HepG2 (cell line): ENCODE measurements around the gene RSPH4A. TPM values are rescaled to one million over a fixed set of nuclear protein-coding genes. Genes with fewer than 3 reads are reported as not detected.

ENCODE experiments used
- ARID4A ChIP-seq: sonication (generic); formaldehyde crosslinking; IDR thresholded peaks from 2 replicates; pipeline ENCODE4 v1.5.0; 2020; ENCODE audit warnings: mild to moderate bottlenecking, missing genetic modification reagents, borderline replicate concordance
- ATF3 ChIP-seq: sonication (generic); formaldehyde crosslinking; IDR thresholded peaks from 2 replicates; pipeline ENCODE4 v1.4.0; 2020; ENCODE audit warnings: missing genetic modification reagents
- BCL6 ChIP-seq: IDR thresholded peaks from 2 replicates; pipeline ENCODE4 v1.6.1; 2016; ENCODE audit warnings: missing genetic modification reagents, missing compliant biosample characterization
- CTCF ChIP-seq: sonication (generic); formaldehyde crosslinking; IDR thresholded peaks from 2 replicates; pipeline ENCODE4 v1.5.0; 2020; ENCODE audit warnings: mild to moderate bottlenecking, missing genetic modification reagents, moderate library complexity
- EP300 ChIP-seq, 3 experiments: sonication (generic) in 1 of 3; formaldehyde crosslinking in 1 of 3; IDR thresholded peaks; 2 replicates each; pipeline versions ENCODE4 v1.5.1 to v1.6.1; 2011 to 2020; ENCODE audit warnings: low read depth in 2 of 3, low read length in 2 of 3, borderline replicate concordance in 1 of 3, improper control_type of control experiment in 1 of 3, mild to moderate bottlenecking in 1 of 3, missing genetic modification reagents in 1 of 3, moderate library complexity in 1 of 3
- FOXO1 ChIP-seq: sonication (generic); formaldehyde crosslinking; IDR thresholded peaks from 2 replicates; pipeline ENCODE4 v1.4.0; 2020; ENCODE audit warnings: missing genetic modification reagents
- MTA1 ChIP-seq: sonication (generic); formaldehyde crosslinking; IDR thresholded peaks from 2 replicates; pipeline ENCODE4 v1.4.0; 2020; ENCODE audit warnings: missing genetic modification reagents, mild to moderate bottlenecking, borderline replicate concordance
- NFIB ChIP-seq: sonication (generic); formaldehyde crosslinking; IDR thresholded peaks from 2 replicates; pipeline ENCODE4 v1.9.0; 2021; ENCODE audit warnings: missing genetic modification reagents, mild to moderate bottlenecking, borderline replicate concordance
- NFYB ChIP-seq: sonication (generic); formaldehyde crosslinking; IDR thresholded peaks from 2 replicates; pipeline ENCODE4 v1.4.0; 2020; ENCODE audit warnings: missing genetic modification reagents
- PAF1 ChIP-seq: IDR thresholded peaks from 2 replicates; pipeline ENCODE4 v1.6.1; 2016; ENCODE audit warnings: missing genetic modification reagents, missing compliant biosample characterization
- POLR2A ChIP-seq, 2 experiments: IDR thresholded peaks; 2 replicates each; pipeline ENCODE4 v1.6.1; 2011; ENCODE audit warnings: low read depth in 2 of 2, low read length in 2 of 2, mild to moderate bottlenecking in 1 of 2, moderate library complexity in 1 of 2; ENCODE audit not compliant: insufficient read depth in 1 of 2
- SOX13 ChIP-seq, 3 experiments: fragments of 450-650 bp in 1 of 3; sonication (generic) in 1 of 3; formaldehyde crosslinking in 1 of 3; IDR thresholded peaks in 2 of 3; conservative IDR thresholded peaks in 1 of 3; 2 replicates each; pipeline versions ENCODE4 v1.5.0 to v1.6.1; 2016 to 2020; ENCODE audit warnings: antibody characterized with exemption in 1 of 3, mild to moderate bottlenecking in 1 of 3, missing compliant biosample characterization in 1 of 3, missing genetic modification reagents in 1 of 3, moderate library complexity in 1 of 3
- ZFYVE20 ChIP-seq: sonication (generic); formaldehyde crosslinking; IDR thresholded peaks from 2 replicates; pipeline ENCODE4 v1.8.0; 2023; ENCODE audit warnings: low read depth, mild to moderate bottlenecking, moderate library complexity, missing genetic modification reagents, borderline replicate concordance
- ZMYM4 ChIP-seq: sonication (generic); formaldehyde crosslinking; IDR thresholded peaks from 2 replicates; pipeline ENCODE4 v1.8.1; 2023; ENCODE audit warnings: mild to moderate bottlenecking, missing genetic modification reagents
- ZNF143 ChIP-seq: sonication (generic); formaldehyde crosslinking; IDR thresholded peaks from 2 replicates; pipeline ENCODE4 v1.4.0; 2020; ENCODE audit warnings: missing genetic modification reagents
- ZNF382 ChIP-seq: sonication (generic); formaldehyde crosslinking; IDR thresholded peaks from 2 replicates; pipeline ENCODE4 v1.5.0; 2020; ENCODE audit warnings: missing genetic modification reagents, mild to moderate bottlenecking, borderline replicate concordance
- ZNF564 ChIP-seq: sonication (generic); formaldehyde crosslinking; IDR thresholded peaks from 2 replicates; pipeline ENCODE4 v1.8.1; 2023; ENCODE audit warnings: mild to moderate bottlenecking, missing genetic modification reagents
- ZNF589 ChIP-seq: sonication (generic); formaldehyde crosslinking; conservative IDR thresholded peaks from 2 replicates; pipeline ENCODE4 v1.8.0; 2022; ENCODE audit warnings: mild to moderate bottlenecking, moderate library complexity, missing genetic modification reagents
- ZNF619 ChIP-seq: sonication (generic); formaldehyde crosslinking; IDR thresholded peaks from 2 replicates; pipeline ENCODE4 v1.4.0; 2020; ENCODE audit warnings: mild to moderate bottlenecking, missing genetic modification reagents
- ZNF678 ChIP-seq: sonication (generic); formaldehyde crosslinking; IDR thresholded peaks from 2 replicates; pipeline ENCODE4 v1.4.0; 2020; ENCODE audit warnings: mild to moderate bottlenecking, missing genetic modification reagents
- polyA plus RNA-seq, 8 experiments: library from polyadenylated mRNA; depleted of rRNA in 3 of 8; stranded (reverse) in 7 of 8; unstranded in 1 of 8; fragments of >200 nt; fragmentation: Illumina TruSeq in 4 of 8; extraction: Trizol in 4 of 8; gene quantifications; 2 replicates each; pipeline versions ENCODE4 v1.2.1 to v1.2.3, GENCODE V29; 2011 to 2016; ENCODE audit warnings: low read depth in 4 of 8, missing spikeins in 1 of 8, mixed read lengths in 1 of 8; ENCODE audit not compliant: insufficient read depth in 1 of 8
- total RNA-seq, 5 experiments: library from RNA; depleted of rRNA; stranded (reverse); fragments of >200 nt; fragmentation: Illumina TruSeq; extraction: Trizol; gene quantifications; 2 replicates each; pipeline ENCODE4 v1.2.3, GENCODE V29; 2016; ENCODE audit warnings: low read depth in 1 of 5
- TF ChIP-seq, protein P1 (sequence below): sonication (generic); formaldehyde crosslinking; IDR thresholded peaks from 2 replicates; pipeline ENCODE4 v1.9.0; 2022; ENCODE audit warnings: low read depth, missing genetic modification reagents

Gene RSPH4A
- total and polyA plus RNA-seq, 2 of the 13 experiments (the other 11 are each of a cell fraction or from before 2014, with no cell fraction given) = 0.24 to 0.40 TPM

DNA sequence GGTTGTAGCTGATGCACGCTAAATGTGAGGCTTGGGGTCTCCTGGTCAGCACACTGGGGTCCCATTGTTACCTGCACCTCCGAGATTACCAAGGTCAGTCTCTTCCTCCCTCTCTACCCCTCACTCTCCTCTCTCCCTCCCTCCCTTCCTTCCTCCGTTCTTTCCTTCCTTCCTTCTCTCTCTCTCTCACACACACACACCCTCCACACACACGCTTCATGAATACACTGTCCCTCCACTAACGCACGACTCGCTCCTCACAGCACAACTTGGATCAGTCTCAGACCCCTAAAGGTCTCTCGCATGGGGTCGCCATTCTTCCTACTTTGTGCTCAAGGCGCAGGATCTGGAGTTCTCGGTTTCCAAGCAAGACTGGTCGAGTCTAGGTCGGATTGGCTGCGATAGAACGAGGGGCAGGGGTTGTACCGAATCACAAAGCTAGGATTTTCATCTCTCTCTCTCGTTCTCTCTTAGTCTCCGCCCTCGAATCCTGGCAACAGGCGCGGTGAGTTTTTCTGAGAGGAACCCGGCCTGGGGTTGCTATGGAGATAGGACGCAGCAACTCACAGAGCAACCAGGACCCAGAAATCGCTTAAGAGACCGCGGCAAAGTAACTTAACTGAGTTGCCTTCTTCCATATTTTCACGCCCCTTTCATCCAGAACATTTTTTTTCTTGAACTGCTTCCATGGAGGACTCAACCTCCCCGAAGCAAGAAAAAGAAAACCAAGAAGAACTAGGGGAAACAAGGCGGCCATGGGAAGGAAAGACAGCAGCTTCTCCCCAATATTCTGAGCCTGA lies at the start of gene RSPH4A (continued):
- TF ChIP-seq ARID4A (CRISPR knock-in tag) = peak; percentile 53; the same call in 1 of the 2 replicates
- peak; percentile 95 for TF ChIP-seq ZMYM4
- TF ChIP-seq NFIB (CRISPR knock-in tag) = no peak
- no peak for TF ChIP-seq ZNF143 (CRISPR knock-in tag)
- TF ChIP-seq ZNF382 (CRISPR knock-in tag) = no peak
- no peak for TF ChIP-seq SOX13 (IDR thresholded peaks at IDR 0.05)
- no peak for TF ChIP-seq SOX13 (CRISPR knock-in tag; conservative IDR thresholded peaks at IDR 0.05 in 1 of 2, IDR thresholded peaks at IDR 0.05 in 1 of 2)
- no peak for TF ChIP-seq PAF1
- TF ChIP-seq ZFYVE20 (CRISPR knock-in tag) = no peak
- TF ChIP-seq FOXO1 = no peak
- TF ChIP-seq ATF3 (CRISPR knock-in tag) = no peak
- TF ChIP-seq, protein P1, sequence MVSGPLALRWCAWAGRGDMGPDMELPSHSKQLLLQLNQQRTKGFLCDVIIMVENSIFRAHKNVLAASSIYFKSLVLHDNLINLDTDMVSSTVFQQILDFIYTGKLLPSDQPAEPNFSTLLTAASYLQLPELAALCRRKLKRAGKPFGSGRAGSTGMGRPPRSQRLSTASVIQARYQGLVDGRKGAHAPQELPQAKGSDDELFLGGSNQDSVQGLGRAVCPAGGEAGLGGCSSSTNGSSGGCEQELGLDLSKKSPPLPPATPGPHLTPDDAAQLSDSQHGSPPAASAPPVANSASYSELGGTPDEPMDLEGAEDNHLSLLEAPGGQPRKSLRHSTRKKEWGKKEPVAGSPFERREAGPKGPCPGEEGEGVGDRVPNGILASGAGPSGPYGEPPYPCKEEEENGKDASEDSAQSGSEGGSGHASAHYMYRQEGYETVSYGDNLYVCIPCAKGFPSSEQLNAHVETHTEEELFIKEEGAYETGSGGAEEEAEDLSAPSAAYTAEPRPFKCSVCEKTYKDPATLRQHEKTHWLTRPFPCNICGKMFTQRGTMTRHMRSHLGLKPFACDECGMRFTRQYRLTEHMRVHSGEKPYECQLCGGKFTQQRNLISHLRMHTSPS (CRISPR knock-in tag) = no peak
- TF ChIP-seq CTCF (CRISPR knock-in tag) = peak; percentile 70
- TF ChIP-seq EP300 (IDR thresholded peaks at IDR 0.05; ENCODE audit: low read depth in 2 of 2, low read length in 2 of 2) = no peak
- no peak for TF ChIP-seq EP300 (CRISPR knock-in tag; IDR thresholded peaks at IDR 0.05; ENCODE audit: borderline replicate concordance)
- peak; percentile 86 for TF ChIP-seq NFYB (CRISPR knock-in tag)
- no peak for TF ChIP-seq ZNF589 (CRISPR knock-in tag)
- no peak for TF ChIP-seq POLR2A (IDR thresholded peaks at IDR 0.05; ENCODE audit: insufficient read depth in 1 of 2, low read depth in 2 of 2, low read length in 2 of 2)
- TF ChIP-seq ZNF678 (CRISPR knock-in tag) = no peak
- TF ChIP-seq BCL6 = no peak
- no peak for TF ChIP-seq MTA1 (CRISPR knock-in tag)
- TF ChIP-seq ZNF564 = no peak
- TF ChIP-seq ZNF619 (CRISPR knock-in tag) = 0 out of 2 replicates have a peak, but pooled peaks have one; percentile 17
